Activated naive CD4-positive, alpha-beta T cell treated with anti-CD3 and anti-CD28 coated beads for 36 hours (primary cell): ENCODE results near the gene TTBK2. TPM values are rescaled to one million over a fixed set of nuclear protein-coding genes. Genes with fewer than 3 reads are reported as not detected.
A peak's percentile ranks its signal among the peaks of the same experiment; 100 is the strongest.

Experiments used
- CTCF ChIA-PET: fragments of 350-600 bp; sonication (Branson Sonifier 250); formaldehyde crosslinking; loops from one replicate; lab custom pipeline; 2021; ENCODE audit warnings: antibody characterized with exemption; lab: Charles Lee
- DNase-seq: peaks from one replicate; pipeline ENCODE4 v3.0.0-alpha.2; 2020
- H3K27ac Mint-ChIP-seq: one replicate; pipeline ENCODE4 v1.8.0; 2021; ENCODE audit warnings: mild to moderate bottlenecking, mixed read lengths
- H3K27me3 Mint-ChIP-seq: one replicate; pipeline ENCODE4 v1.8.0; 2021; ENCODE audit warnings: low read depth, mixed read lengths
- H3K36me3 Mint-ChIP-seq: one replicate; pipeline ENCODE4 v1.8.0; 2021; ENCODE audit warnings: low read depth, mixed read lengths
- H3K4me1 Mint-ChIP-seq: one replicate; pipeline ENCODE4 v1.8.0; 2021; ENCODE audit warnings: low read depth, mixed read lengths
- H3K4me3 Mint-ChIP-seq: one replicate; pipeline ENCODE4 v1.8.0; 2021; ENCODE audit warnings: mild to moderate bottlenecking, moderate library complexity, mixed read lengths
- H3K9me3 Mint-ChIP-seq: one replicate; pipeline ENCODE4 v1.8.0; 2021; ENCODE audit warnings: mixed read lengths
- intact Hi-C: fragments of 100-400 bp; cut with micrococcal nuclease; formaldehyde crosslinking; loops from one replicate; pipeline ENCODE4 v1.15.1; 2023
- total RNA-seq, 2 experiments: library from RNA; stranded (reverse); gene quantifications; one replicate each; pipeline ENCODE4 v1.2.3, GENCODE V29; 2021

The TTBK2 gene
- total RNA-seq, 2 experiments from 2014 or later = 13.5 to 15.7 TPM

- H3K4me1 Mint-ChIP-seq = peaks cover 11% of the 10 kb centered on the region
- H3K4me3 Mint-ChIP-seq = peak overlapping the region; percentile 78
- CTCF ChIA-PET = interaction anchor here (0.6 to 0.8 kb wide), 3 partner anchors 73 to 209 kb away, joined by 3 to 4 read pairs (median 4); no protein-coding TSS in a partner anchor
- intact Hi-C loops = loop anchor here (1.0 to 5.0 kb wide), 5 partner anchors 163 to 464 kb away; partner anchors contain the start of genes GANC, STARD9, TMEM62 and TMEM87A
- DNase-seq = no peak
- H3K27ac Mint-ChIP-seq = peak overlapping the region; percentile 69
- H3K36me3 Mint-ChIP-seq = peaks cover 7% of the 10 kb centered on the region
- H3K9me3 Mint-ChIP-seq = no peaks in the 10 kb centered on the region
- H3K27me3 Mint-ChIP-seq = no peaks in the 10 kb centered on the region
These were observed 182.8 kb downstream of the TTBK2 start for GRCh38 chr15:42737529-42738328.

GRCh38 chr15:42736793-42737528 is 183.6 kb downstream of the TTBK2 start, which contains the start of gene CDAN1:
TSS of gene CDAN1 (minus strand) at chr15:42737128. CDS start at chr15:42737102, 26 bp downstream.
- Mint-ChIP-seq H3K27me3 (no peaks in the 10 kb centered on the region), H3K9me3 (no peaks in the 10 kb centered on the region), H3K4me1 (peaks cover 11% of the 10 kb centered on the region), H3K36me3 (peaks cover 10% of the 10 kb centered on the region), H3K4me3 (peak within 1 kb of the TSS; percentile 78), H3K27ac (peak within 1 kb of the TSS; percentile 69)
- CTCF ChIA-PET = interaction anchor here (0.6 to 1.2 kb wide), 4 partner anchors 33 to 209 kb away, joined by 3 to 4 read pairs (median 4); no protein-coding TSS in a partner anchor
- peak; percentile 92 for DNase-seq
- intact Hi-C loops = loop anchor here (1.0 to 5.0 kb wide), 5 partner anchors 162 to 464 kb away; partner anchors contain the start of genes GANC, STARD9, TMEM62 and TMEM87A

GRCh38 chr15:42736178-42736792 is 184.3 kb downstream of the TTBK2 start:
- Mint-ChIP-seq H3K36me3 (peaks cover 15% of the 10 kb centered on the region), H3K9me3 (no peaks in the 10 kb centered on the region), H3K27ac (peak overlapping the region; percentile 41), H3K27me3 (no peaks in the 10 kb centered on the region), H3K4me1 (peaks cover 11% of the 10 kb centered on the region), H3K4me3 (peak overlapping the region; percentile 69)
- no peak for DNase-seq
- CTCF ChIA-PET = interaction anchor here (1.2 to 1.4 kb wide), 3 partner anchors 14 to 190 kb away, joined by 3 to 4 read pairs (median 3); no protein-coding TSS in a partner anchor
- intact Hi-C loops = loop anchor here (2.0 to 5.0 kb wide), 2 partner anchors 161 to 396 kb away; partner anchors contain the start of genes STARD9 and TMEM62

DNA sequence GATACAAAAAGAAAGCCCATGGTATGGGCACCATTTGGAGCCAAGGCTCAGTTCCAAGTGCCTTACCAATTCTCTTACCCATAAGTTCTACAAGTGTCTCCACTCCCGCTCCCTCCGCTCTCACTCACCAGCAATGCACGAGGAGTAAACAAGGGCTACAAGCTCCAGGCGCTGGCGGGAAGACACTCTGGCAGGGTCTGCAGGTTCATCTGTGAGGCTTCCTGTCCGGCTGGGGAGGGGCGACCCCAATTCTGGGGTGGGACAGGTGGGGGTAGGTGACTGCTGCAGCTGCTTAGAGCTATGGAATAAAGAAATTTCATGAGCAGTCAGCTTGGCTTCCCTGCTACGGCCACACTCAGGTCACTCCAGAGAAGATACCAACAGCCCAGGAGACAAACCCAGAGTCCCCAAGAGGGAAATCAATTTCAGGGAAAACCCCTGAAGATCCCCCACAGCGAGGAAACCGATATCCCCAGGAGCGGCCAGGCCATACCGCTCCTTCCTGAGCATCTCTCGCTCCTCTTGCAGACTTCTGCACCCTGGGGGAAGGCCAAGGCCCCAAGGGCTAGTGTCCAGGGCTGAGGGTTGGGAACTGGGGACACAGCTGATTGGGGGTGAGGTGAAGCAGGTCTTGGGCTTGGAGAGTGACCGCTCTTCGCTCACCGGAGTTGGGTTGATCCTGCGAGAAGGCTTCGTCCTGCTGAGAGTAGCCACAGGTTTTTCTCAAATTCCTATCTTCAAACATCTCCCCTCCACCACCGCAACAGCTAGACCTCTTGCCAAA is 185.0 kb downstream of the TTBK2 start:
- peak overlapping the region; percentile 69 for H3K4me3 Mint-ChIP-seq
- peaks cover 18% of the 10 kb centered on the region for H3K36me3 Mint-ChIP-seq
- CTCF ChIA-PET = interaction anchor here (0.7 to 1.4 kb wide), 4 partner anchors 13 to 191 kb away, joined by 3 to 4 read pairs (median 3); no protein-coding TSS in a partner anchor
- peak overlapping the region; percentile 41 for H3K27ac Mint-ChIP-seq
- no peaks in the 10 kb centered on the region for H3K9me3 Mint-ChIP-seq
- DNase-seq = no peak
- H3K4me1 Mint-ChIP-seq = peaks cover 11% of the 10 kb centered on the region
- intact Hi-C loops = loop anchor here (2.0 to 5.0 kb wide), 2 partner anchors 161 to 397 kb away; partner anchors contain the start of genes STARD9 and TMEM62
- H3K27me3 Mint-ChIP-seq = no peaks in the 10 kb centered on the region

DNA sequence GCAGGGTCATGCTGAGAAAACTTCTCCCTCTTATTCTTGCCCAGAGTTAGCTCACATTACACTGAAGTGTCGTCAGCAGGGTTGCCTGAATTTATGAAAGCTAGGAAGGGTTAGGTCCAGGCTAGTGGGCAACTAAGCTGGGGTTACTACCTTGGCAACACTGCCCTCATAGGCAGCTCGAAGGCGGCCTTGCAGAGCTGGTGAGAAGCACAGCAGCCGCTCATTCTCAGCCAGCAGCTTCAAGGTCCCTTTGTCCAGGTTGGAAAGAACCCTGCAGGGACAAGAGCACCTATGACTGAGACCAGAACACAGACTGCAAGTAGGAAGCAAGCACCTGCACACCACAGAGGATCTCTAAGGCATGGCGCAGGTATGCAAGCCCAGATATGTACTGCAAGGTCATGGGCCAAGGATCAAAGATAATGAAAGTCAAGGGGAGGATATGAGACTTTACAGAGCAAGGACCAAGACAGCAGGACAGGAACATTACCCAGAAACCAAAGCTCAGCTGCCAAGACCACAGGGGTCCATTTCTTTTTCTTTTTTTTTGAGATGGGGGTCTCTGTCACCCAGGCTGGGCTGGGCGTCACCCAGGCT is 186.4 kb downstream of the TTBK2 start:
- H3K4me1 Mint-ChIP-seq = peaks cover 11% of the 10 kb centered on the region
- H3K4me3 Mint-ChIP-seq = no peak overlapping the region
- CTCF ChIA-PET = no interaction called here
- H3K27ac Mint-ChIP-seq = no peak overlapping the region
- no peak for DNase-seq
- peaks cover 24% of the 10 kb centered on the region for H3K36me3 Mint-ChIP-seq
- H3K9me3 Mint-ChIP-seq = no peaks in the 10 kb centered on the region
- H3K27me3 Mint-ChIP-seq = no peaks in the 10 kb centered on the region
- intact Hi-C loops = no loop called here

DNA sequence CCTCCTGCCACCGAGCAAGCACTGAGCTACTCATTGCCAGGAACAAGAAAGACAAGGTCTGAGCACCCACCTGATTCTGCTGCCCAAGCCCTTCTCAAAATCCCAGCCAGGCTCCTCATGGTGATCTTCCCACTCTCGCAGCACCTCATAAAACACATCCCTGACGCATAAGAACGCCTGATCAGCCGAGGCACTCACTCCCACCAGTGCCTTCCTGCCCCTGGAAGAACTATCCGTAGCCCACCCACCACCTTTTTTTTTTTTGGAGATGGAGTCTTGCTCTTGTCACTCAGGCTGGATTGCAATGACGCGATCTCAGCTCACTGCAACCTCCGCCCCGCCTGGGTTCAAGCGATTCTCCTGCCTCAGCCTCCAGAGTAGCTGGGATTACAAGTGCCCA is 187.6 kb downstream of the TTBK2 start:
- CTCF ChIA-PET = no interaction called here

DNA sequence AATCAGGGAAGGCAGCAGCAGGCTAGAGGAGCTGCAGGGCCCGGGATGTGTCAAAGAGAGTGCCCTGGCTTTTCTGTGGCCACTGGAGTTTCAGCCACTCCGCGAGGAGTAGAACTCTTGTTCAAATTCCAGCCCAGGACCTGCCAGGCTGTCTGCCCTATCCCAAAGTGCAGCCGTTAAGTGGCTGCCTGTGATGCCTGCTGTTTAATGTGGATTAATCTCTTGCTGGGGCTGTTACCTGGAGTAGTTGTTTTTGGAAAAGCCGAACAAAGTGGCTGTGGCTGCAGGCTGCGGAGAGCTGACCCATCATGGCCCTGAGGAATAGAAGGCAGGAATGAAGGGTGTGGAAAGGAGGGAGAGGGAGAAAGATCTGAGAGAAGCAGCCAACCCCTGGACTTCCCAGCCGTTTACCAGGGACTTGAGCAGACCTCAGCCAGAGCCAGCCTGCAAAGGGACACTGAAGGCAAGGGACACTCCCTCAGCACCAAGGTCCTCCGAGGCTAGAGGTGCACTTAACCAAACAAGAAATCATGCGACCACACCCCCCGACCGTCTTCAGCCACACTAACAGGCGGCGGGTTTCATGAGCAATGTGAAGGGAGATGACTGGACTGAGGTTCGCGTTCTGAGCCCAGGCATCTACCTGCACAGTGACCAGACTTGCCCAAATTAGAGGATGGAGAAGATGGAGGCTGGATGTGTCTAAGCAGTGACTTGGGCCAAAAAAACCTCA is 188.3 kb downstream of the TTBK2 start:
- no peak for DNase-seq
- H3K27me3 Mint-ChIP-seq = no peaks in the 10 kb centered on the region
- peaks cover 26% of the 10 kb centered on the region for H3K36me3 Mint-ChIP-seq
- intact Hi-C loops = no loop called here
- peaks cover 7% of the 10 kb centered on the region for H3K4me1 Mint-ChIP-seq
- no peak overlapping the region for H3K4me3 Mint-ChIP-seq
- H3K9me3 Mint-ChIP-seq = no peaks in the 10 kb centered on the region
- CTCF ChIA-PET = interaction anchor here (1.0 kb wide), 1 partner anchor 190 kb away, joined by 3 read pairs; no protein-coding TSS in a partner anchor
- no peak overlapping the region for H3K27ac Mint-ChIP-seq

More for the DNA sequence above, 187.6 kb downstream of the TTBK2 start:
- no peak overlapping the region for H3K27ac Mint-ChIP-seq
- H3K4me1 Mint-ChIP-seq = peaks cover 11% of the 10 kb centered on the region
- intact Hi-C loops = no loop called here
- no peaks in the 10 kb centered on the region for H3K9me3 Mint-ChIP-seq
- H3K4me3 Mint-ChIP-seq = no peak overlapping the region
- DNase-seq = no peak
- peaks cover 26% of the 10 kb centered on the region for H3K36me3 Mint-ChIP-seq
- no peaks in the 10 kb centered on the region for H3K27me3 Mint-ChIP-seq

- H3K27ac Mint-ChIP-seq = no peak overlapping the region
- no peaks in the 10 kb centered on the region for H3K27me3 Mint-ChIP-seq
- H3K4me1 Mint-ChIP-seq = peaks cover 7% of the 10 kb centered on the region
- intact Hi-C loops = no loop called here
- H3K9me3 Mint-ChIP-seq = no peaks in the 10 kb centered on the region
- DNase-seq = no peak
- CTCF ChIA-PET = interaction anchor here (1.0 kb wide), 1 partner anchor 190 kb away, joined by 3 read pairs; no protein-coding TSS in a partner anchor
- peaks cover 30% of the 10 kb centered on the region for H3K36me3 Mint-ChIP-seq
- no peak overlapping the region for H3K4me3 Mint-ChIP-seq
These were observed 189.1 kb downstream of the TTBK2 start for GRCh38 chr15:42731461-42731860.

DNA sequence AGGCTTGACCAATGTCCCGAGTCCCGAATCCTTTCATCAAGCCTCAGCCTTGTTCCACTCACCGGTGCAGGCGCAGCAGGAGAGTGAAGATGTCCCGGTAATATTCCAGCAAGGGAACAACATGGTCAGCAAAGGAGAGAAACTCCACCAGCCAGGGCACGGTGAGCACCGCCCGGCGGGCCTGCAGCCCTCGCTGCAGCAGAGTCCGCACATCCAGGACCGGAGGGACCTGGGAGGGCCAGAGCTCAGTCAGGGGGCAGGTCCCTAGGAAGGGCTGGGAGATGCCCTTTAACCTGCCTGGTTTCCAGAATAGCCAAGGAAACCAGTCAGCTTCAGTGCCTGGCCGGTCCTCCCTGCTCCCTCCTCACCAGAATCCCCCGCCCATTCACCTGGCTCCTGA is 190.0 kb downstream of the TTBK2 start:
- peaks cover 3% of the 10 kb centered on the region for H3K4me1 Mint-ChIP-seq
- intact Hi-C loops = no loop called here
- CTCF ChIA-PET = no interaction called here
- H3K36me3 Mint-ChIP-seq = peaks cover 31% of the 10 kb centered on the region
- no peak overlapping the region for H3K4me3 Mint-ChIP-seq
- no peak for DNase-seq
- no peaks in the 10 kb centered on the region for H3K9me3 Mint-ChIP-seq
- no peaks in the 10 kb centered on the region for H3K27me3 Mint-ChIP-seq
- no peak overlapping the region for H3K27ac Mint-ChIP-seq

DNA sequence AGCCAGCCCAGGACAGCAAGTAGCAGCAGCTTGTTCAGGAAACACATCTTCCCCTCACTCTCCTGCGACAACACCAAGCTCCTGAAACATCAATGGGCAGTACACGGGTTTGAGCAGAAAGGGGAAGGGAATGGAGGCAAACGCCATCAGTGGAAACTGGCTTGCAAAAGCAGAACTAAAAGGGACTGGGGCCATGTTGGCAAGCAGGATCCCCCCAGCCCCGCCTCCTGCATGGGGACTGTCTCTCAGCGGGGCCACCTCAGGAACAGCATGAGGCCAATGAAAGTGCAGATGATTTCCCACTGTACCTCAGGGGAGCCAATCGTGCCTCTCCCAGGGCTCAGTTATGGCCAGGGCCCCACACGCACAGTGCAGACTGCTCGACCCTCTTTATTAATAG is 190.4 kb downstream of the TTBK2 start:
- Mint-ChIP-seq H3K27ac (no peak overlapping the region), H3K27me3 (no peaks in the 10 kb centered on the region), H3K4me3 (no peak overlapping the region), H3K36me3 (peaks cover 34% of the 10 kb centered on the region), H3K4me1 (peaks cover 1% of the 10 kb centered on the region), H3K9me3 (no peaks in the 10 kb centered on the region)
- DNase-seq = no peak
- CTCF ChIA-PET = no interaction called here
- intact Hi-C loops = no loop called here
